Measurements from ENCODE around the gene BASP1. TPM values are rescaled to one million over a fixed set of nuclear protein-coding genes. Genes with fewer than 3 reads are reported as not detected.

Gene BASP1
- polyA plus RNA-seq, 1 donor from 2014 or later, result 974 TPM

DNA sequence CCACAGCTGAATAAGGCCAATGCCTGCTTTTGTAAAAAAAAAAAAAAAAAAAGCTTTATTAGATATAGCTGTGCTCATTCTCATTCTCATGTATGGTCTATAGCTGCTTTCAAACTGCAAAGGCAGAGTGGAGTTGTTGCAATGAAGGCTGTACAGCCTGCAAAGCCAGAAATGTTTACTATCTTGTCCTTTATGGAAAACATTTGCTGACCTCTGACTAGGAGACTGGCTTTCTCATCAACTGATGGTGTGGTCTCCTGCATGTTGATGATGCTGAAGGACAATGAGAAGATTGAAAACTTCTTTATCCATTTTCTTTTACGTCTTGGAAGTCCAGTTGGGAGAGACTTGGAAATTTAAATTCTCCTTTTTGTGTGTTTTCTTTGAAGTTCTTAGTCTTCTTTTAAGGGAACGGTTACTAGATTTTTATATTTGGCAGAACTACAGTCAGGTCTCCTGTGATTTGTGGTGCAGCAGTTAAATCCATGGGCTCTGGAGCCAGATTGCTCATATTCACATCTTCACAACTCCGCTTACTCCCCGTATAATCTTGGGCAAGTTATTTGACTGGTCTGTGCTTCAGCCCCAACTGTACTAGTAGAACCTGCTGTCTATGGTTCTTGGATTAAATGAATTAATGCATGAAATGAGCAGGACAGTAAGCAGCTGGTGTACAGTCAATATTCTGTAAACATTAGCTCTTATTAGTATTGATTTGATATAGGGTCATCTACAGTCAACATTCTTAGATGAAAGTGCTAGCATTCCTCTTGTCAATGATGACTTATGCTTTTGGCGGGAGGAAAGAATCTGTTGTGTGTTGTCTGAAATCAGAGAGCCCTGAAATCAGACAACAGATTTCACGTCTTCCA, 39.7 kb upstream of the BASP1 start:
- no peaks in the 10 kb centered on the region for H3K27me3 ChIP-seq (ENCODE audit: insufficient read depth, low read depth, low read length)
- no peaks in the 10 kb centered on the region for H4K20me1 ChIP-seq (ENCODE audit: insufficient read depth)
- no peak overlapping the region for H3K4me2 ChIP-seq (ENCODE audit: low read length)
- H2AFZ ChIP-seq (ENCODE audit: low read depth, low read length), result no peak overlapping the region
- TF ChIP-seq, protein P1, sequence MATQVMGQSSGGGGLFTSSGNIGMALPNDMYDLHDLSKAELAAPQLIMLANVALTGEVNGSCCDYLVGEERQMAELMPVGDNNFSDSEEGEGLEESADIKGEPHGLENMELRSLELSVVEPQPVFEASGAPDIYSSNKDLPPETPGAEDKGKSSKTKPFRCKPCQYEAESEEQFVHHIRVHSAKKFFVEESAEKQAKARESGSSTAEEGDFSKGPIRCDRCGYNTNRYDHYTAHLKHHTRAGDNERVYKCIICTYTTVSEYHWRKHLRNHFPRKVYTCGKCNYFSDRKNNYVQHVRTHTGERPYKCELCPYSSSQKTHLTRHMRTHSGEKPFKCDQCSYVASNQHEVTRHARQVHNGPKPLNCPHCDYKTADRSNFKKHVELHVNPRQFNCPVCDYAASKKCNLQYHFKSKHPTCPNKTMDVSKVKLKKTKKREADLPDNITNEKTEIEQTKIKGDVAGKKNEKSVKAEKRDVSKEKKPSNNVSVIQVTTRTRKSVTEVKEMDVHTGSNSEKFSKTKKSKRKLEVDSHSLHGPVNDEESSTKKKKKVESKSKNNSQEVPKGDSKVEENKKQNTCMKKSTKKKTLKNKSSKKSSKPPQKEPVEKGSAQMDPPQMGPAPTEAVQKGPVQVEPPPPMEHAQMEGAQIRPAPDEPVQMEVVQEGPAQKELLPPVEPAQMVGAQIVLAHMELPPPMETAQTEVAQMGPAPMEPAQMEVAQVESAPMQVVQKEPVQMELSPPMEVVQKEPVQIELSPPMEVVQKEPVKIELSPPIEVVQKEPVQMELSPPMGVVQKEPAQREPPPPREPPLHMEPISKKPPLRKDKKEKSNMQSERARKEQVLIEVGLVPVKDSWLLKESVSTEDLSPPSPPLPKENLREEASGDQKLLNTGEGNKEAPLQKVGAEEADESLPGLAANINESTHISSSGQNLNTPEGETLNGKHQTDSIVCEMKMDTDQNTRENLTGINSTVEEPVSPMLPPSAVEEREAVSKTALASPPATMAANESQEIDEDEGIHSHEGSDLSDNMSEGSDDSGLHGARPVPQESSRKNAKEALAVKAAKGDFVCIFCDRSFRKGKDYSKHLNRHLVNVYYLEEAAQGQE (IDR thresholded peaks at IDR 0.05; ENCODE audit: borderline replicate concordance), result no peak
- no peak for TF ChIP-seq SMC3 (conservative IDR thresholded peaks at IDR 0.05; ENCODE audit: poor library complexity)
- TF ChIP-seq EZH2 (IDR thresholded peaks at IDR 0.05; ENCODE audit: borderline replicate concordance, insufficient read depth, low read length, poor library complexity, severe bottlenecking), result no peak
- TF ChIP-seq, protein P2, sequence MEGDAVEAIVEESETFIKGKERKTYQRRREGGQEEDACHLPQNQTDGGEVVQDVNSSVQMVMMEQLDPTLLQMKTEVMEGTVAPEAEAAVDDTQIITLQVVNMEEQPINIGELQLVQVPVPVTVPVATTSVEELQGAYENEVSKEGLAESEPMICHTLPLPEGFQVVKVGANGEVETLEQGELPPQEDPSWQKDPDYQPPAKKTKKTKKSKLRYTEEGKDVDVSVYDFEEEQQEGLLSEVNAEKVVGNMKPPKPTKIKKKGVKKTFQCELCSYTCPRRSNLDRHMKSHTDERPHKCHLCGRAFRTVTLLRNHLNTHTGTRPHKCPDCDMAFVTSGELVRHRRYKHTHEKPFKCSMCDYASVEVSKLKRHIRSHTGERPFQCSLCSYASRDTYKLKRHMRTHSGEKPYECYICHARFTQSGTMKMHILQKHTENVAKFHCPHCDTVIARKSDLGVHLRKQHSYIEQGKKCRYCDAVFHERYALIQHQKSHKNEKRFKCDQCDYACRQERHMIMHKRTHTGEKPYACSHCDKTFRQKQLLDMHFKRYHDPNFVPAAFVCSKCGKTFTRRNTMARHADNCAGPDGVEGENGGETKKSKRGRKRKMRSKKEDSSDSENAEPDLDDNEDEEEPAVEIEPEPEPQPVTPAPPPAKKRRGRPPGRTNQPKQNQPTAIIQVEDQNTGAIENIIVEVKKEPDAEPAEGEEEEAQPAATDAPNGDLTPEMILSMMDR (IDR thresholded peaks at IDR 0.05; ENCODE audit: poor library complexity, severe bottlenecking), result no peak
- no peak for TF ChIP-seq MXI1 (conservative IDR thresholded peaks at IDR 0.05; ENCODE audit: poor library complexity, severe bottlenecking)
- TF ChIP-seq EP300 (conservative IDR thresholded peaks at IDR 0.05; ENCODE audit: poor library complexity, severe bottlenecking), result no peak
- TF ChIP-seq POLR2AphosphoS5 (IDR thresholded peaks at IDR 0.05), result no peak
- TF ChIP-seq RAD21 (conservative IDR thresholded peaks at IDR 0.05), result no peak
- no peak for TF ChIP-seq TAF1 (IDR thresholded peaks at IDR 0.05; ENCODE audit: low read depth)
- H3K9me2 ChIP-seq (ENCODE audit: insufficient read depth, low read length), result no peaks in the 10 kb centered on the region
- no peaks in the 10 kb centered on the region for H3F3A ChIP-seq (ENCODE audit: insufficient read depth, low read length, poor library complexity, severe bottlenecking)
- H3K27ac ChIP-seq (ENCODE audit: low read length), result no peak overlapping the region
- H3K4me3 ChIP-seq (ENCODE audit: low read length), result no peak overlapping the region
- no peak overlapping the region for H3K9ac ChIP-seq (ENCODE audit: low read length)
- no peaks in the 10 kb centered on the region for H3K79me2 ChIP-seq (replicated peaks; ENCODE audit: insufficient read depth, low read length)
- peaks cover 14% of the 10 kb centered on the region for H3K36me3 ChIP-seq (ENCODE audit: insufficient read depth, low read length)
- no peaks in the 10 kb centered on the region for H3K9me3 ChIP-seq (ENCODE audit: low read length)

DNA sequence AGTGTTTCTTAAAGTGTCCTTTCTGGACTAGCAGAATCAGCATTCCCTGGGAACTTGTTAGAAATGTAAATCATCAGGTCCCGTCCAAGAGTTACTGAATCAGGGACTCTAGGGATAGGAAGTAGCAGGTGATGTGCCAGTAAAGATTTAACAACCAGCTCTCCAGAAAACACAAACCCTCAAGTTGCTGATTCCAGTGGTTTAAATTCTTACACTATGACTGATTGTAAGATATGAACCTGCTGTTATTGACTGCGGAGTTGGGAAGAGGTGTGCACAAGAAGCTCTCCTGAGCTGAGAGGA, 39.1 kb upstream of the BASP1 start:
- no peak overlapping the region for H2AFZ ChIP-seq (ENCODE audit: low read depth, low read length)
- no peak overlapping the region for H3K4me2 ChIP-seq (ENCODE audit: low read length)
- H3K36me3 ChIP-seq (ENCODE audit: insufficient read depth, low read length), result peaks cover 14% of the 10 kb centered on the region
- no peaks in the 10 kb centered on the region for H3K79me2 ChIP-seq (replicated peaks; ENCODE audit: insufficient read depth, low read length)
- no peaks in the 10 kb centered on the region for H3K9me2 ChIP-seq (ENCODE audit: insufficient read depth, low read length)
- no peaks in the 10 kb centered on the region for H4K20me1 ChIP-seq (ENCODE audit: insufficient read depth)
- H3K9me3 ChIP-seq (ENCODE audit: low read length), result no peaks in the 10 kb centered on the region
- no peak for TF ChIP-seq RAD21 (conservative IDR thresholded peaks at IDR 0.05)
- TF ChIP-seq, protein P2 (IDR thresholded peaks at IDR 0.05; ENCODE audit: poor library complexity, severe bottlenecking), result no peak
- TF ChIP-seq, protein P1 (IDR thresholded peaks at IDR 0.05; ENCODE audit: borderline replicate concordance), result no peak
- TF ChIP-seq TAF1 (IDR thresholded peaks at IDR 0.05; ENCODE audit: low read depth), result no peak
- no peak for TF ChIP-seq SMC3 (conservative IDR thresholded peaks at IDR 0.05; ENCODE audit: poor library complexity)
- TF ChIP-seq POLR2AphosphoS5 (IDR thresholded peaks at IDR 0.05), result no peak
- no peak for TF ChIP-seq MXI1 (conservative IDR thresholded peaks at IDR 0.05; ENCODE audit: poor library complexity, severe bottlenecking)
- no peak for TF ChIP-seq EZH2 (IDR thresholded peaks at IDR 0.05; ENCODE audit: borderline replicate concordance, insufficient read depth, low read length, poor library complexity, severe bottlenecking)
- TF ChIP-seq EP300 (conservative IDR thresholded peaks at IDR 0.05; ENCODE audit: poor library complexity, severe bottlenecking), result no peak
- H3F3A ChIP-seq (ENCODE audit: insufficient read depth, low read length, poor library complexity, severe bottlenecking), result no peaks in the 10 kb centered on the region
- H3K9ac ChIP-seq (ENCODE audit: low read length), result no peak overlapping the region
- no peak overlapping the region for H3K4me3 ChIP-seq (ENCODE audit: low read length)
- H3K27me3 ChIP-seq (ENCODE audit: insufficient read depth, low read depth, low read length), result no peaks in the 10 kb centered on the region
- H3K27ac ChIP-seq (ENCODE audit: low read length), result no peak overlapping the region

Measured in neural cell (in vitro differentiated cells).